GM12873 (cell line): ENCODE measurements around the gene CTSZ.

Experiments used
- TF ChIP-seq, protein P1 (sequence below): IDR thresholded peaks from 2 replicates; pipeline ENCODE4 v1.5.1; 2012; ENCODE audit warnings: low read depth, mild to moderate bottlenecking, moderate library complexity, low read length, control low read depth; ENCODE audit not compliant: insufficient read depth; ENCODE audit errors: missing control alignments

The CTSZ gene

DNA sequence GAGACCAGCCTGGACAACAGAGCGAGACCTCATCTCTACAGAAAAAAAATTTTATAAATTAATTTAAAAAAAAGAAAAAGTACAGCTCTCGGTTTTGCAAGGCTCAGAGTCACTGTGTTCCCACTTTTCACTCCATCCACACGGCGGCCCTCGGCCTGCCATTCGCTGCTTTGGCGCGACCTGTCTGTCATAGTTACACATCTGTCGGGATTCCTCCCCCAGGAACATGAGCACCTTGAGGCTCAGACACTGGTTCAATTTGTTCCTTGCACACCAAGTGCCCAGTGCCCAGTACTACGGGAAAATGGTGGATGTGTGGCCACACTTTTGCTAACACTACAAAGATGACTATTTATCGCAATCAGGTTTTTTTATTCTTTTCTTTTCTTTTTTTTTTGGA lies 8.4 kb downstream of the CTSZ start:
- TF ChIP-seq, protein P1, sequence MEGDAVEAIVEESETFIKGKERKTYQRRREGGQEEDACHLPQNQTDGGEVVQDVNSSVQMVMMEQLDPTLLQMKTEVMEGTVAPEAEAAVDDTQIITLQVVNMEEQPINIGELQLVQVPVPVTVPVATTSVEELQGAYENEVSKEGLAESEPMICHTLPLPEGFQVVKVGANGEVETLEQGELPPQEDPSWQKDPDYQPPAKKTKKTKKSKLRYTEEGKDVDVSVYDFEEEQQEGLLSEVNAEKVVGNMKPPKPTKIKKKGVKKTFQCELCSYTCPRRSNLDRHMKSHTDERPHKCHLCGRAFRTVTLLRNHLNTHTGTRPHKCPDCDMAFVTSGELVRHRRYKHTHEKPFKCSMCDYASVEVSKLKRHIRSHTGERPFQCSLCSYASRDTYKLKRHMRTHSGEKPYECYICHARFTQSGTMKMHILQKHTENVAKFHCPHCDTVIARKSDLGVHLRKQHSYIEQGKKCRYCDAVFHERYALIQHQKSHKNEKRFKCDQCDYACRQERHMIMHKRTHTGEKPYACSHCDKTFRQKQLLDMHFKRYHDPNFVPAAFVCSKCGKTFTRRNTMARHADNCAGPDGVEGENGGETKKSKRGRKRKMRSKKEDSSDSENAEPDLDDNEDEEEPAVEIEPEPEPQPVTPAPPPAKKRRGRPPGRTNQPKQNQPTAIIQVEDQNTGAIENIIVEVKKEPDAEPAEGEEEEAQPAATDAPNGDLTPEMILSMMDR: no peak

DNA sequence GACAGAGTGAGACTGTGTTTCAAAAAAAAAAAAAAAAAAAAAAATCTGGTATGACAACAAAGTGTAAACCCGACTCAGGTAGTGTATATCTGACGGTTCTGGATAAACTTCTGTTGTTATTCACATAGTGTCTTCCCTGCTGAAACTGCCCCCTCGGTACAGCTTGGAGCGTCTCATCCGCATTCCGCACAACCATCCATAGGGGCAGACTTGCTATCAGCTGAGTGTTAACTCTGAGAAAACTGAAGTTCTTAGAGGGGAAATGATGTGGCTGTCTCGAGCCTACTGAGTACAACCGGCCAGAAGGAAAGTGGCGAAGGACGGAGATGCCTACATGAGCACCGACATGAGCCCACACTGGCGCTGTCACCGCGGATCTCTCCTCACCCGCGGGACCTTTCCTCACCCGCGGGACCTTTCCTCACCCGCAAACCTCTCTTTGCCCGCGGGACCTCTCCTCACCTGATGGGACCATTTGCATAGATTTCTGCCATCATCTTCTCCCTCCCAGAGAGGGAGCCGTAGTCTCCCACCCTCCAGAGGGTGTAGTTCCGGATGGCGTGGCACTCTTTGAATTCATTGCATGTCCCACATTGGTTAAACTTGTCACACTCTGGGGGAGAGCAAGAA lies 9.8 kb downstream of the CTSZ start:
- TF ChIP-seq, protein P1: no peak

DNA sequence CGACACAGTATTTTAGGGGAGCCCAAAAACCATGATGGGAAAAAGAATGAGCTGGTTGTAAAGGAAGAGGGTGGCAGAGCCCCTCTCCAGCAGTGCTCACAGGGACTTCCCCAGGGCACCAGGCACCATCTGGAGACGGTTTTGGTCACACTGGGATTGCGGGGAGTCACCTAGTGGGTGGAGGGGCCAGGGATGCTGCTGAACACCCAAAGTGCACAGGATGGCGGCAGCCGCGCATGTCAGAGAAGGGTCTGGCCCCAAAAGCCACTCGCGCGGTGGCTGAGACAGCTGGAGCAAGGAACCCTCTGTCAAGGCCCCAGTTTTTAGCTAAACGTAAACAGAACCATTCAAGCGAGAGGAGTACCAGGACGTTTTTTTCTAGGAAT lies 10.8 kb downstream of the CTSZ start:
- TF ChIP-seq, protein P1: no peak

DNA sequence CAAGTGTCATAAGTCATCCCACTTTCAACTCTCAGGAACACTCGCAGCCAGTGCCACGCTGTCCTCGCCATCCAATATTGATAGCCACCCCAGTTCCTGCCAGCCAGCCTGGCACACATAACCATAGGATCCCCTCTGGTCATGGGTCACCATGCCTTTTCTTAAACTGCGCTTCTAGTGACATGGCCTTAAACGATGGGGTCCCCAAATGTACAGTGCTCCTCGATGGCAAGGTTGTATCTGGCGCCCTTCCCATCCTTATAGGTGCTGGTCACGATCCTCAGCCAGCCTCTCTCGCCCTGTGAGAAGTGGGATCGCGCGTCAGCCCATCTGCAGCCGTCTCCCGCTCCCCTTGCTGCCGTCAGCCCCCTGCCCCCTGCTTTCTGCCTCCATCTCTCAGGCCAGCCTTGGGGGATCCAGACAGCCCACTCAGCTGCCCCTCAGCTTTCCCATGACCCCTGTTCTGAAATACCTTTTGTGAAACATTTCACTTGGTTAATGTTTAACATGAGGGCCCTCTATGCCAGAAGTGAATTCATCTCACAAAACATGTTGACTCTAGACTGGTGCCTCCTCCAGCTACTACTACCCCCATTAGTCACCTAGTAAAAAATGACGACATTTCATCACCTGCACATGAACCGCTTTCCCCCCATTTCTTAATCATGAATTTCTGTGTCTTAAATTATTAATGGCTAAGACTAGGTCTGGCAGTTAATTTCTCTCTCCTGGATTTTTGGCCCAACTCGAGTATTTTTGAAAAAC lies 11.4 kb downstream of the CTSZ start:
- TF ChIP-seq, protein P1: no peak

DNA sequence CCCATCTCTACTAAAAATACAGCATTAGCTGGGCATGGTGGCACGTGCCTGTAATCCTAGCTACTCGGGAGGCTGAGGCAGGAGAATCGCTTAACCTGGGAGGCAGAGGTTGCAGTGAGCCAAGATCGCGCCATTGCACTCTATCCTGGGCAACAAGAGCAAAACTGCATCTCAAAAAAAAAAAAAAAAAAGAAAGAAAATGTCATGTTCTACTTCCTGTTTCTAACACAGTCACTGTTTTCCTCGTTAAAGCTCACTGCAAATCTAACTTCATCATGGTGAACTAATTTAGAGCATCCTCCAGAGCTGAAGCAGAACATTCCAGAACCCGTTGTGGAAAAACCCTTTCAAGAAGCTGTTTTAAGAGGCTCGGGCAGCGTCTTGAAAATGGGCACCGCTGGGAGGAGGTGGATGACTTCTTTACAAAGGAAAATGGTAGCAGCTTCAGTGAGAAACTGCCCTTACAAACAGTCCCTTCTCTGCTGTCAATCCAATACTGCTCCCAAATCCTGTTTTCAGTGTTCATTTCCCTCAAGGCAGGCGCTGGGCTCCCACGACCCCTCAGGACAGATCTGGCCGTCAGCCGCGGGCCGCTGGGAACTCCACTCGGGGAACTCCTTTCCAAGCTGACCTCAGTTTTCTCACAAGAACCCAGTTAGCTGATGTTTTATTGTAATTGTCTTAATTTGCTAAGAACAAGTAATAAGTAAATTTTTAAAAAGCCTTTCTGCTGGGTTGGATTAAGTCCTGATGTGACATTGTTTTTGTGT lies 12.5 kb downstream of the CTSZ start:
- TF ChIP-seq, protein P1: no peak

DNA sequence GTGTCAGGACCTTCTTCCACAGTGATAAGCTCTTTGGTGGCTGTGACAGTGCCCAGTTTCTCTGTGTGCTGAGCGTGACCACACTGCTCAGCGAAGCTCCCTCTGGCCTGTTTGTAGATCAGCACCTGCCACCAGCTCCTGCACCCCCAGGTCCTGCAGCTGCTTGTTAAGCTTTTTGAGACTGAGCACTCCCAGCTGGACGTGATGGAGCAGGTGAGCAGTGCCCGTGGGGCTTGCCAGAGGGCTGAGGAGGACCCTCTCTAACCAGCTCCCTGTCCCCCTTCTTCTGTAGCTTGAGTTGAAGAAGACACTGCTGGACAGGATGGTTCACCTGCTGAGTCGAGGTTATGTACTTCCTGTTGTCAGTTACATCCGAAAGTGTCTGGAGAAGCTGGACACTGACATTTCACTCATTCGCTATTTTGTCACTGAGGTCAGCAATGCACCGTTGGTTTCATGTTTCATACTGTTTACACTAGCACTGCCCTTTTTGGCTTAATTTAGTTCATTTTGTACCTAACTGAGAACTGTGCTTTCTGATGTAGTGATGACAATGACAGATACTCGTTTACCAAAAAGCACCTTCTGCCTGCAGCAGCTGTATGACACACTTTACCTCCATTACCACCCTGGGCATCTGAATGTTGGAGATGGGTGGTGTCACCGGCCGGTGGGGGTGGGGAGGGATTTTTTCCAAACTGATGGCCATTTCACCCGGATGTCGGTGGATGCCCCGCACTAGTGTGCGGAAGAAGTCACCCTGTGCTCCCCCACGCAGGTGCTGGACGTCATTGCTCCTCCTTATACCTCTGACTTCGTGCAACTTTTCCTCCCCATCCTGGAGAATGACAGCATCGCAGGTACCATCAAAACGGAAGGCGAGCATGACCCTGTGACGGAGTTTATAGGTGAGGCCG lies 13.5 kb downstream of the CTSZ start:
- TF ChIP-seq, protein P1: no peak

DNA sequence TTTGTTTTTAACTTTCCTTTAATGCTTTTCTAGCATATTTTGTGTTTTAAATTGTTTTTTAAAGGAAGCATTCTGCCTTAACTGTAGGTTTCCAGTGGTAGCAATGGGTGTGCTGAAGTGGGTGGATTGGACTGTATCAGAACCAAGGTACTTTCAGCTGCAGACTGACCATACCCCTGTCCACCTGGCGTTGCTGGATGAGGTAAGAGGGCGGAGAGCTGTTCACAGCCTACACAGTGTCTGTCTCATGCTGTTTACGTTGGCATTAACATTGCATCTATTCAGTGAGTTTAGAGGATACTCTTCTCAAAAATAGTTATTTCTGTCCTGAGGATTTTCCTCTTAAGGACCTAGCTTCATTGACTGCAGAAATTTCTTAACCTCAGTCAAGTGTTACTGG lies 14.1 kb downstream of the CTSZ start:
- TF ChIP-seq, protein P1: no peak
